K562 (cell line): ENCODE measurements around the gene ROPN1. TPM values are rescaled to one million over a fixed set of nuclear protein-coding genes. Genes with fewer than 3 reads are reported as not detected.

Experiments
- KHSRP ChIP-seq: fragments of 450-650 bp; IDR thresholded peaks from 2 replicates; pipeline ENCODE4 v1.6.1; 2017
- PURB ChIP-seq: sonication (generic); formaldehyde crosslinking; IDR thresholded peaks from 2 replicates; pipeline ENCODE4 v1.9.0; 2021; ENCODE audit warnings: low read depth, mild to moderate bottlenecking, missing genetic modification reagents
- SFPQ ChIP-seq: fragments of 200-400 bp; formaldehyde crosslinking; IDR thresholded peaks from 2 replicates; pipeline ENCODE4 v1.6.1; 2017; ENCODE audit warnings: mild to moderate bottlenecking, low read depth, low read length, moderate library complexity
- ZBTB40 ChIP-seq, 2 experiments: fragments of 450-650 bp in 1 of 2; sonication (generic) in 1 of 2; formaldehyde crosslinking in 1 of 2; IDR thresholded peaks; 2 replicates each; pipeline versions ENCODE4 v1.7.1 to v1.9.0; 2016 to 2022; ENCODE audit warnings: inconsistent platforms in 1 of 2, mild to moderate bottlenecking in 1 of 2, missing genetic modification reagents in 1 of 2
- ZNF407 ChIP-seq: fragments of 450-650 bp; IDR thresholded peaks from 2 replicates; pipeline ENCODE4 v1.6.1; 2016; ENCODE audit warnings: low read depth
- ZNF75A ChIP-seq: fragments of 450-650 bp; formaldehyde crosslinking; IDR thresholded peaks from 2 replicates; pipeline ENCODE4 v1.4.0; 2020; ENCODE audit warnings: mild to moderate bottlenecking
- polyA plus RNA-seq, 8 experiments: library from polyadenylated mRNA; depleted of rRNA in 4 of 8; stranded (reverse) in 5 of 8; unstranded in 3 of 8; fragments of >200 nt; fragmentation: Nextera tagmentation in 2 of 8; fragmentation: Illumina TruSeq in 1 of 8; extraction: Ambion mirVana in 2 of 8; extraction: Trizol in 1 of 8; gene quantifications; 2 replicates each; pipeline versions ENCODE4 v1.2.1 to v1.2.3, GENCODE V29; 2011 to 2014; ENCODE audit warnings: inconsistent platforms in 1 of 8, missing spikeins in 1 of 8
- total RNA-seq, 7 experiments: library from RNA; depleted of rRNA in 6 of 7; stranded (reverse); fragments of >200 nt in 6 of 7; fragmentation: Illumina TruSeq in 2 of 7; extraction: Trizol in 2 of 7; gene quantifications; 2 replicates each; pipeline versions ENCODE4 v1.2.1 to v1.2.3, GENCODE V29; 2011 to 2021; ENCODE audit warnings: low replicate concordance in 1 of 7

ROPN1 gene
- total and polyA plus RNA-seq, 9 of the 15 experiments (the other 6 are each of a cell fraction or from before 2014, with no cell fraction given): not detected

GRCh38 chr3:124032311-124032880 is 40.5 kb upstream of the ROPN1 start (continued):
- TF ChIP-seq ZNF407: peak; percentile 81
- no peak for TF ChIP-seq ZBTB40 (IDR thresholded peaks at IDR 0.05)
- no peak for TF ChIP-seq ZBTB40 (CRISPR knock-in tag; IDR thresholded peaks at IDR 0.05)
- TF ChIP-seq SFPQ: no peak
- no peak for TF ChIP-seq KHSRP
- no peak for TF ChIP-seq ZNF75A (CRISPR knock-in tag)
- TF ChIP-seq PURB: no peak
- TF ChIP-seq, all 486 proteins: peak for 4
